HUES48 (cell line): ENCODE results near the gene ATP8B4.
A peak's percentile ranks its signal among the peaks of the same experiment; 100 is the strongest.

Experiments used
- H3K27ac ChIP-seq: one replicate; pipeline ENCODE4 v1.7.0; 2013; ENCODE audit warnings: low read depth, low read length, inconsistent platforms
- H3K27me3 ChIP-seq: 2 replicates; pipeline ENCODE4 v1.6.1; 2013; ENCODE audit warnings: mild to moderate bottlenecking, low read length; ENCODE audit not compliant: control insufficient read depth, insufficient read depth
- H3K36me3 ChIP-seq: 2 replicates; pipeline ENCODE4 v1.6.1; 2013; ENCODE audit warnings: low read length; ENCODE audit not compliant: control insufficient read depth, insufficient read depth
- H3K4me1 ChIP-seq: 2 replicates; pipeline ENCODE4 v1.6.1; 2013; ENCODE audit warnings: mild to moderate bottlenecking, low read length; ENCODE audit not compliant: control insufficient read depth, insufficient read depth
- H3K4me3 ChIP-seq: 2 replicates; pipeline ENCODE4 v1.5.1; 2013; ENCODE audit warnings: mild to moderate bottlenecking, low read depth, low read length
- H3K9ac ChIP-seq: 2 replicates; pipeline ENCODE4 v1.6.1; 2013; ENCODE audit warnings: mild to moderate bottlenecking, low read depth, low read length, moderate library complexity
- H3K9me3 ChIP-seq: 2 replicates; pipeline ENCODE4 v1.6.1; 2013; ENCODE audit warnings: low read length; ENCODE audit not compliant: control insufficient read depth, insufficient read depth

The ATP8B4 gene

GRCh38 chr15:50009634-50010033 is 109.4 kb downstream of the ATP8B4 start:
- Histone ChIP-seq H3K9me3 (no peaks in the 10 kb centered on the region), H3K36me3 (no peaks in the 10 kb centered on the region), H3K9ac (no peak overlapping the region), H3K27me3 (no peaks in the 10 kb centered on the region), H3K4me3 (no peak overlapping the region), H3K4me1 (peaks cover 4% of the 10 kb centered on the region; the same call in 1 of the 2 replicates), H3K27ac (no peak overlapping the region)

GRCh38 chr15:50003786-50004334 is 115.2 kb downstream of the ATP8B4 start:
- peaks cover 24% of the 10 kb centered on the region for H3K4me1 ChIP-seq
- no peak overlapping the region for H3K9ac ChIP-seq
- no peaks in the 10 kb centered on the region for H3K36me3 ChIP-seq
- no peaks in the 10 kb centered on the region for H3K27me3 ChIP-seq
- no peaks in the 10 kb centered on the region; the same call in 1 of the 2 replicates for H3K9me3 ChIP-seq
- H3K4me3 ChIP-seq: peak overlapping the region; percentile 44
- peak overlapping the region; percentile 63 for H3K27ac ChIP-seq

- H3K27ac ChIP-seq: no peak overlapping the region
- no peaks in the 10 kb centered on the region for H3K9me3 ChIP-seq
- H3K27me3 ChIP-seq: no peaks in the 10 kb centered on the region
- H3K9ac ChIP-seq: no peak overlapping the region
- H3K4me3 ChIP-seq: no peak overlapping the region
- H3K4me1 ChIP-seq: no peaks in the 10 kb centered on the region
- no peaks in the 10 kb centered on the region for H3K36me3 ChIP-seq
Observed at GRCh38 chr15:49991587-49991986, 127.4 kb downstream of the ATP8B4 start.

GRCh38 chr15:49990835-49991545 is 128.0 kb downstream of the ATP8B4 start:
- Histone ChIP-seq H3K4me1 (no peaks in the 10 kb centered on the region), H3K9ac (no peak overlapping the region), H3K27me3 (no peaks in the 10 kb centered on the region), H3K27ac (no peak overlapping the region), H3K36me3 (no peaks in the 10 kb centered on the region), H3K9me3 (no peaks in the 10 kb centered on the region), H3K4me3 (no peak overlapping the region)

- no peaks in the 10 kb centered on the region for H3K27me3 ChIP-seq
- no peaks in the 10 kb centered on the region for H3K36me3 ChIP-seq
- no peaks in the 10 kb centered on the region for H3K9me3 ChIP-seq
- H3K27ac ChIP-seq: no peak overlapping the region
- H3K4me1 ChIP-seq: no peaks in the 10 kb centered on the region
- H3K4me3 ChIP-seq: no peak overlapping the region
- no peak overlapping the region for H3K9ac ChIP-seq
Observed at GRCh38 chr15:49989498-49989897, 129.5 kb downstream of the ATP8B4 start.

GRCh38 chr15:49988766-49989165 is 130.3 kb downstream of the ATP8B4 start:
- no peaks in the 10 kb centered on the region for H3K27me3 ChIP-seq
- no peaks in the 10 kb centered on the region for H3K9me3 ChIP-seq
- no peak overlapping the region for H3K9ac ChIP-seq
- H3K36me3 ChIP-seq: no peaks in the 10 kb centered on the region
- no peak overlapping the region for H3K4me3 ChIP-seq
- no peak overlapping the region for H3K27ac ChIP-seq
- no peaks in the 10 kb centered on the region for H3K4me1 ChIP-seq

GRCh38 chr15:49987896-49988295 is 131.1 kb downstream of the ATP8B4 start:
- no peaks in the 10 kb centered on the region for H3K4me1 ChIP-seq
- H3K9ac ChIP-seq: no peak overlapping the region
- H3K27ac ChIP-seq: no peak overlapping the region
- no peak overlapping the region for H3K4me3 ChIP-seq
- H3K9me3 ChIP-seq: no peaks in the 10 kb centered on the region
- no peaks in the 10 kb centered on the region for H3K36me3 ChIP-seq
- no peaks in the 10 kb centered on the region for H3K27me3 ChIP-seq

GRCh38 chr15:49987198-49987785 is 131.7 kb downstream of the ATP8B4 start:
- Histone ChIP-seq H3K4me3 (no peak overlapping the region), H3K27ac (no peak overlapping the region), H3K36me3 (no peaks in the 10 kb centered on the region)

GRCh38 chr15:49986326-49986725 is 132.7 kb downstream of the ATP8B4 start:
- H3K9me3 ChIP-seq: no peaks in the 10 kb centered on the region
- H3K9ac ChIP-seq: no peak overlapping the region
- no peak overlapping the region for H3K4me3 ChIP-seq
- H3K4me1 ChIP-seq: no peaks in the 10 kb centered on the region
- no peaks in the 10 kb centered on the region for H3K36me3 ChIP-seq
- H3K27me3 ChIP-seq: no peaks in the 10 kb centered on the region
- no peak overlapping the region for H3K27ac ChIP-seq

More at GRCh38 chr15:49987198-49987785, 131.7 kb downstream of the ATP8B4 start:
- Histone ChIP-seq H3K4me1 (no peaks in the 10 kb centered on the region), H3K27me3 (no peaks in the 10 kb centered on the region), H3K9me3 (no peaks in the 10 kb centered on the region), H3K9ac (no peak overlapping the region)

- no peaks in the 10 kb centered on the region for H3K27me3 ChIP-seq
- H3K9ac ChIP-seq: no peak overlapping the region
- no peak overlapping the region for H3K4me3 ChIP-seq
- H3K36me3 ChIP-seq: no peaks in the 10 kb centered on the region
- no peak overlapping the region for H3K27ac ChIP-seq
- H3K9me3 ChIP-seq: no peaks in the 10 kb centered on the region
- no peaks in the 10 kb centered on the region for H3K4me1 ChIP-seq
Observed at GRCh38 chr15:49985463-49985862, 133.6 kb downstream of the ATP8B4 start.

GRCh38 chr15:49984436-49984835 is 134.6 kb downstream of the ATP8B4 start:
- Histone ChIP-seq H3K27me3 (no peaks in the 10 kb centered on the region), H3K9me3 (no peaks in the 10 kb centered on the region), H3K36me3 (no peaks in the 10 kb centered on the region), H3K4me1 (0 out of 2 replicates have a peak, but pooled peaks cover 3% of the 10 kb centered on the region), H3K9ac (no peak overlapping the region), H3K4me3 (no peak overlapping the region), H3K27ac (no peak overlapping the region)
